PC-3 (cell line): Measurements from ENCODE around the gene TNRC6C. TPM values are rescaled to one million over a fixed set of nuclear protein-coding genes. Genes with fewer than 3 reads are reported as not detected.

Source experiments
- ATAC-seq: fragments of 200-7000 bp; cut with Tn5 transposase; 2 replicates; pipeline ENCODE4 v1.9.1; 2020; ENCODE audit warnings: mild to moderate bottlenecking, moderate library complexity
- BruUV-seq: library from RNA; stranded (reverse); fragments of 400-500 nt; replicated peaks from 2 replicates; lab custom pipeline; 2021; lab: Mats Ljungman, UMichigan
- CTCF ChIA-PET: fragments of 300-600 bp; sonication (Branson Sonifier 250); formaldehyde crosslinking; loops from one replicate; lab custom pipeline; 2022; ENCODE audit warnings: antibody characterized with exemption; lab: Charles Lee
- POLR2A ChIA-PET: fragments of 300-600 bp; sonication (Branson Sonifier 250); formaldehyde crosslinking; loops from one replicate; lab custom pipeline; 2022; ENCODE audit warnings: antibody characterized with exemption; ENCODE audit not compliant: unreplicated experiment; lab: Charles Lee
- DNase-seq: peaks from one replicate; pipeline ENCODE4 v3.0.0-alpha.2; 2015
- H2AFZ ChIP-seq: fragments of 300-600 bp; sonication (generic); 2 replicates; pipeline ENCODE4 v1.6.0; 2016; ENCODE audit warnings: antibody characterized with exemption, low read length
- H3F3A ChIP-seq: fragments of 300-600 bp; sonication (generic); one replicate; pipeline ENCODE4 v1.6.0; 2017; ENCODE audit warnings: antibody characterized with exemption, low read length, control low read depth, mild to moderate bottlenecking; ENCODE audit not compliant: unreplicated experiment
- H3K27ac ChIP-seq: fragments of 300-600 bp; sonication (generic); 2 replicates; pipeline ENCODE4 v1.5.1; 2016; ENCODE audit warnings: mild to moderate bottlenecking, low read length
- H3K27me3 ChIP-seq: fragments of 300-600 bp; sonication (generic); 2 replicates; pipeline ENCODE4 v1.6.1; 2016; ENCODE audit warnings: low read length, mixed read lengths
- H3K36me3 ChIP-seq: fragments of 300-600 bp; sonication (generic); 2 replicates; pipeline ENCODE4 v1.6.1; 2016; ENCODE audit warnings: low read depth, mixed run types, low read length, mixed read lengths
- H3K4me1 ChIP-seq: fragments of 300-600 bp; sonication (generic); 2 replicates; pipeline ENCODE4 v1.5.1; 2016; ENCODE audit warnings: low read length; ENCODE audit not compliant: insufficient read depth
- H3K4me2 ChIP-seq: fragments of 300-600 bp; sonication (generic); 2 replicates; pipeline ENCODE4 v1.6.0; 2016; ENCODE audit warnings: low read length
- H3K4me3 ChIP-seq: fragments of 300-600 bp; sonication (generic); 2 replicates; pipeline ENCODE4 v1.5.1; 2016; ENCODE audit warnings: mild to moderate bottlenecking, low read length, mixed read lengths
- H3K79me2 ChIP-seq: fragments of 300-600 bp; sonication (generic); 2 replicates; pipeline ENCODE4 v1.6.1; 2017; ENCODE audit warnings: low read length, mixed read lengths
- H3K9ac ChIP-seq: fragments of 300-600 bp; sonication (generic); 2 replicates; pipeline ENCODE4 v1.6.0; 2016; ENCODE audit warnings: mild to moderate bottlenecking, low read length
- H3K9me2 ChIP-seq: fragments of 300-600 bp; sonication (generic); replicated peaks from 2 replicates; pipeline ENCODE4 v1.6.1; 2016; ENCODE audit warnings: mixed run types, low read length, mixed read lengths
- H3K9me3 ChIP-seq: fragments of 300-600 bp; sonication (generic); 2 replicates; pipeline ENCODE4 v1.6.1; 2016; ENCODE audit warnings: low read length, mixed read lengths
- H4K20me1 ChIP-seq: fragments of 300-600 bp; sonication (generic); 2 replicates; pipeline ENCODE4 v1.6.1; 2016; ENCODE audit warnings: low read length, mixed read lengths
- EZH2 ChIP-seq: fragments of 300-600 bp; sonication (generic); IDR thresholded peaks from one replicate; pipeline ENCODE4 v1.6.1; 2017; ENCODE audit warnings: antibody characterized with exemption, mild to moderate bottlenecking, low read length; ENCODE audit not compliant: unreplicated experiment
- EZH2phosphoT487 ChIP-seq: fragments of 300-600 bp; sonication (generic); IDR thresholded peaks from 2 replicates; pipeline ENCODE4 v1.6.1; 2018; ENCODE audit warnings: mild to moderate bottlenecking, antibody characterized with exemption, low read length, borderline replicate concordance
- intact Hi-C: fragments of 100-400 bp; cut with micrococcal nuclease; formaldehyde crosslinking; loops from 2 replicates; pipeline ENCODE4 v1.9.0; 2023
- total RNA-seq: library from RNA; depleted of rRNA; stranded (reverse); fragments of >200 nt; gene quantifications from 2 replicates; pipeline ENCODE4 v1.2.3, GENCODE V29; 2014
- TF ChIP-seq, protein P1 (sequence below): fragments of 300-600 bp; sonication (generic); conservative IDR thresholded peaks from 2 replicates; pipeline ENCODE4 v1.5.1; 2017; ENCODE audit warnings: antibody characterized with exemption, low read depth, mild to moderate bottlenecking, low read length

The TNRC6C gene
- total RNA-seq, 1 experiment from 2014 or later: 5.3 TPM

DNA sequence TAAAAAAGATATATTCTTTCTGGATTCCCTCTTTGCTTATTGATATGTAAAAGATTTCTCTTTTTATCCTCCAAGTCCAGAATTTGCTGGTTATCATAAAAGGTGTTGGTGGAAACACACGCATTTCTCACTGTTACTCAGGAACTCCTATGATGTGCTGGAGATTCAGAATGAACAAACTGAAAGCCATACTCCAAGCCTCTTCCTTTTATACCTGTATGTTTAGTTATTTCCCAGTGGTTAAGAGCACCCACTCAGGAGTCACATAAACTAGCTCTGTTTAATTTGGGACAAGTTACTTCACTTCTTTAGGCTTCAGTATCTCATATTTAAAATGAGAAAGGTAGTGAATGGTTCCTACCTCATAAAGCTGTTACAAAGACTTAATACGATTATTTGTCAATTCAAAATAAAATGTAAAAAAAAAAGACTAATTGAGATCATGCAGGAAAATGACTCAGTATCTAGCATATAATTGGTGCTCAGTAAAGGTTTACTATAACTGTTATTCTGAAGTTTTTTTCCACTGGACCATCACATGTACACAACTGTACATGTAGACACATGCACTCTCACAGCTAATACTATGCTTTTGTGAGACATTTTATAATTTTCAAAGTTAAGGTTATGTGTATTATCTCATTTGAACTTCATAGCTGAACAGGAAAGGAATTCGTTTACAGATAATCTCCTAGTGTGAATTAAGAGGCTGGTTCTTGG, 47.1 kb downstream of the TNRC6C start:
- Histone ChIP-seq H2AFZ (no peak overlapping the region), H3K36me3 (no peaks in the 10 kb centered on the region), H3K9ac (no peak overlapping the region), H3K4me2 (no peak overlapping the region), H4K20me1 (no peaks in the 10 kb centered on the region), H3K9me2 (no peaks in the 10 kb centered on the region), H3K27me3 (peaks cover 30% of the 10 kb centered on the region), H3K4me3 (no peak overlapping the region), H3F3A (no peaks in the 10 kb centered on the region), H3K4me1 (no peaks in the 10 kb centered on the region), H3K27ac (no peak overlapping the region), H3K79me2 (no peaks in the 10 kb centered on the region), H3K9me3 (no peaks in the 10 kb centered on the region)
- CTCF ChIA-PET: no interaction called here
- no peak for ATAC-seq
- TF ChIP-seq EZH2: no peak
- TF ChIP-seq EZH2phosphoT487: no peak
- TF ChIP-seq, protein P1, sequence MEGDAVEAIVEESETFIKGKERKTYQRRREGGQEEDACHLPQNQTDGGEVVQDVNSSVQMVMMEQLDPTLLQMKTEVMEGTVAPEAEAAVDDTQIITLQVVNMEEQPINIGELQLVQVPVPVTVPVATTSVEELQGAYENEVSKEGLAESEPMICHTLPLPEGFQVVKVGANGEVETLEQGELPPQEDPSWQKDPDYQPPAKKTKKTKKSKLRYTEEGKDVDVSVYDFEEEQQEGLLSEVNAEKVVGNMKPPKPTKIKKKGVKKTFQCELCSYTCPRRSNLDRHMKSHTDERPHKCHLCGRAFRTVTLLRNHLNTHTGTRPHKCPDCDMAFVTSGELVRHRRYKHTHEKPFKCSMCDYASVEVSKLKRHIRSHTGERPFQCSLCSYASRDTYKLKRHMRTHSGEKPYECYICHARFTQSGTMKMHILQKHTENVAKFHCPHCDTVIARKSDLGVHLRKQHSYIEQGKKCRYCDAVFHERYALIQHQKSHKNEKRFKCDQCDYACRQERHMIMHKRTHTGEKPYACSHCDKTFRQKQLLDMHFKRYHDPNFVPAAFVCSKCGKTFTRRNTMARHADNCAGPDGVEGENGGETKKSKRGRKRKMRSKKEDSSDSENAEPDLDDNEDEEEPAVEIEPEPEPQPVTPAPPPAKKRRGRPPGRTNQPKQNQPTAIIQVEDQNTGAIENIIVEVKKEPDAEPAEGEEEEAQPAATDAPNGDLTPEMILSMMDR: no peak
- POLR2A ChIA-PET: no interaction called here
- intact Hi-C loops: no loop called here
- DNase-seq: no peak
- no TSS peak for BruUV-seq

DNA sequence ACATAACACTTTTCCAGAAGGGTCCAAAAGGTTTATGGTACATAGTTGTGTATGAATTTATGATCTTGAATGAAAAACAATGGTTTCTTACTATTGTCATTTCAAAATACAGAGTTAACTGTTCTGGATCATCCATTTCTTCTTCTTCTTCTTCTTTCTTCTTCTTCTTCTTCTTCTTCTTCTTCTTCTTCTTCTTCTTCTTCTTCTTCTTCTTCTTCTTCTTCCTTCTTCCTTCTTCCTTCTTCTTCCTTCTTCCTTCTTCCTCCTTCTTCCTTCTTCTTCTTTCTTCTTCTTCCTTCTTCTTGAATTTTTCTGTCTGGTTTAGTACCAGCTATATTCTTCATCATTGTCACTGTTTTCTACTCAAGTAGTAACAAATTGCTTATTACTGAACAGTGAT, 47.8 kb downstream of the TNRC6C start:
- TF ChIP-seq EZH2: no peak
- TF ChIP-seq EZH2phosphoT487: no peak
- TF ChIP-seq, protein P1: no peak
- CTCF ChIA-PET: no interaction called here
- Histone ChIP-seq H3F3A (no peaks in the 10 kb centered on the region), H3K4me1 (no peaks in the 10 kb centered on the region), H4K20me1 (no peaks in the 10 kb centered on the region), H3K4me2 (no peak overlapping the region), H3K9me3 (no peaks in the 10 kb centered on the region), H2AFZ (no peak overlapping the region), H3K9me2 (no peaks in the 10 kb centered on the region), H3K79me2 (no peaks in the 10 kb centered on the region), H3K27me3 (peaks cover 30% of the 10 kb centered on the region), H3K27ac (no peak overlapping the region), H3K9ac (no peak overlapping the region), H3K36me3 (no peaks in the 10 kb centered on the region), H3K4me3 (no peak overlapping the region)
- no TSS peak for BruUV-seq
- intact Hi-C loops: no loop called here
- ATAC-seq: no peak
- no peak for DNase-seq
- POLR2A ChIA-PET: no interaction called here

DNA sequence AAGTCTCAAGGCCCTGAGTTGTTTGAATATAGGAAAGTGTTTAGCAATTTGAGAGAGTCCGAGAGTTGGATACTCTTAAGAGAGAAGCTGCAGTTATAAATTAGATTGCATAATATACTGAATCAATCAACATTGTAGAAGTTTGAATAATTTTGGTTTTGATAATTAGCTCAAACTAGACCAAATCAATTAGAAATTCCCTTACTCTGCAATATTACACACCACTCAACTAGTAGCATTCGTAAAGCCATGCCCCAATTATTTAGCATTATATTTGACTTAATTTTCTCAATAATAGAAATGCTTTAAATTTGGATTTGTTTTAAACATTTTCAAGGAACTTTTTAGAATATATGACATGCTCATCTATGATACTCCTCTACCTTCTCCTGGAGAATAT, 49.1 kb downstream of the TNRC6C start:
- intact Hi-C loops: no loop called here
- no peak overlapping the region for H3K4me3 ChIP-seq
- ATAC-seq (no peak), DNase-seq (no peak)
- no peaks in the 10 kb centered on the region for H3K36me3 ChIP-seq
- peaks cover 26% of the 10 kb centered on the region for H3K27me3 ChIP-seq
- POLR2A ChIA-PET: no interaction called here
- BruUV-seq: no TSS peak
- no peak overlapping the region for H3K4me2 ChIP-seq
- CTCF ChIA-PET: no interaction called here
- no peak overlapping the region for H3K27ac ChIP-seq
- no peaks in the 10 kb centered on the region for H3F3A ChIP-seq
- no peak overlapping the region for H2AFZ ChIP-seq
- H3K4me1 ChIP-seq: no peaks in the 10 kb centered on the region
- H4K20me1 ChIP-seq: no peaks in the 10 kb centered on the region
- no peak for TF ChIP-seq EZH2
- TF ChIP-seq, protein P1: no peak
- no peak for TF ChIP-seq EZH2phosphoT487
- no peaks in the 10 kb centered on the region for H3K79me2 ChIP-seq
- no peak overlapping the region for H3K9ac ChIP-seq
- H3K9me2 ChIP-seq: no peaks in the 10 kb centered on the region
- no peaks in the 10 kb centered on the region for H3K9me3 ChIP-seq
